ENCODE measurements around the gene CFD.

- TF ChIP-seq TARDBP (IDR thresholded peaks at IDR 0.05; ENCODE audit: borderline replicate concordance) = no peak
- no peak for TF ChIP-seq ESRRA (IDR thresholded peaks at IDR 0.05; ENCODE audit: low read length)
- no peak for TF ChIP-seq NFIC (IDR thresholded peaks at IDR 0.05; ENCODE audit: low read depth, low read length)
- TF ChIP-seq MYC (IDR thresholded peaks at IDR 0.05; ENCODE audit: insufficient read depth, insufficient read length, insufficient replicate concordance, low read length, severe bottlenecking) = no peak
- TF ChIP-seq CTCF (IDR thresholded peaks at IDR 0.05 in 2 of 3, conservative IDR thresholded peaks at IDR 0.05 in 1 of 3; ENCODE audit: control insufficient read depth in 2 of 3, extremely low read depth in 1 of 3, insufficient read depth in 1 of 3, low read depth in 3 of 3, low read length in 3 of 3) = no peak
- TF ChIP-seq RAD51 (IDR thresholded peaks at IDR 0.05) = no peak
- no peak for TF ChIP-seq KDM1A (IDR thresholded peaks at IDR 0.05; ENCODE audit: borderline replicate concordance)
- no peak for TF ChIP-seq SMC3 (IDR thresholded peaks at IDR 0.05; ENCODE audit: borderline replicate concordance, low read length)
- TF ChIP-seq PRDM15 (CRISPR knock-in tag; IDR thresholded peaks at IDR 0.05) = no peak
- no peak for TF ChIP-seq CHD2 (IDR thresholded peaks at IDR 0.05; ENCODE audit: borderline replicate concordance, low read depth, low read length)
- no peak for TF ChIP-seq SUZ12 (IDR thresholded peaks at IDR 0.05; ENCODE audit: unreplicated experiment)
- TF ChIP-seq EZH2 (IDR thresholded peaks at IDR 0.05; ENCODE audit: borderline replicate concordance, control insufficient read depth, low read depth, low read length) = no peak
- TF ChIP-seq MXI1 (IDR thresholded peaks at IDR 0.05; ENCODE audit: low read depth, low read length) = no peak
These were observed 52.0 kb downstream of the CFD start for GRCh38 chr19:911197-912033.
